Activated gamma-delta T cell (primary cell): Measurements from ENCODE around the gene ACY1.

Experiments
- DNase-seq: peaks from one replicate; lab custom pipeline; 2025; lab: John Stamatoyannopoulos, UW
- total RNA-seq, 2 donors: gene quantifications; one replicate each; lab custom pipeline; 2026; lab: John Stamatoyannopoulos, UW

The ACY1 gene
- total RNA-seq = 0.35 to 0.61 reads per million in 2 donors

- peak; percentile 68 for DNase-seq
Measured at GRCh38 chr3:51982838-51983577, at the start of gene ACY1. ACY1 (plus strand) TSS chr3:51983535; CDS start chr3:51984065, 530 bp downstream.

GRCh38 chr3:51934139-51934850, 49.0 kb upstream of the ACY1 start:
- DNase-seq = no peak

DNA sequence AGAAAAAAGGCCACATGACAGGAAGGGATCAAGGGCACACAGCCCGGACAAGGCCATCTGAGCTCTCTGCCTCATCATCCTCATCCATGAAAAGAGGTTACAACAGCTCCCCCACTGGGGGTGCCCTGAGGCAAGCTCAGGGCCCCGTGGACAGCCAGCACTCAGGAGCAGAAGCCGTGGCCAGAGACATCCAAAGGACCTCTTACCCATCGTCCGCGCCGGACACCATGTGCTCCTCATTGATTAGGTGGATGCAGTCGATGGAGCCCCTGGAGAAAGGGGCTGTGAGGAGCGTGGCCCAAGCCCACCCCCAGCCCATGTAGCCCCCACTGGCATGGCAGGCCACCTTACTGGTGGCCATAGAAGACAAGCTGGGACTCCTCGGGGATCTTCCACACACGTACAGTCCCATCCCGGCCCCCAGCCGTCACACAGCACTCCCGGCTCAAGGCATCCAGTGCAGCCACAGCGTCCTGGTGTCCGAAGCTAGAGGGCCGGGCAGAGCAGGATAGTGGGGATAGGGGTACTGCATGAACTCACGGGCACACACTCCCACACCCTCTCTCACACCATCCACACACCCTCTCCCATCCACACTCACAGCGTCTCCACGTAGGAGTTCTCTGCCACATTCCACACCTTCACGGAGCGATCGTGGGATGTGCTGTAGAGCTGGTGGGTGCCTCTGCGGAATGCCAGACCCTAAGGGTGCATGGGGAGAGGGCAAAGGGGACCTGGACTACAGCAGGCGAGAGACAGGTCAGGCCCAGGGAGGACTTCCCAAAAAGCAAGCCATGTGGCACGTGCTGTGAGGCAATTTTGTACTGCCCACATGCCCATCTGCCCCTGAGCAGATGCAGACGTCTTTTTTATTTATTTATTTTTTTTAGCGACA, 48.1 kb upstream of the ACY1 start:
- no peak for DNase-seq

- no peak for DNase-seq
Measured at GRCh38 chr3:51935886-51936755, 47.2 kb upstream of the ACY1 start.

DNA sequence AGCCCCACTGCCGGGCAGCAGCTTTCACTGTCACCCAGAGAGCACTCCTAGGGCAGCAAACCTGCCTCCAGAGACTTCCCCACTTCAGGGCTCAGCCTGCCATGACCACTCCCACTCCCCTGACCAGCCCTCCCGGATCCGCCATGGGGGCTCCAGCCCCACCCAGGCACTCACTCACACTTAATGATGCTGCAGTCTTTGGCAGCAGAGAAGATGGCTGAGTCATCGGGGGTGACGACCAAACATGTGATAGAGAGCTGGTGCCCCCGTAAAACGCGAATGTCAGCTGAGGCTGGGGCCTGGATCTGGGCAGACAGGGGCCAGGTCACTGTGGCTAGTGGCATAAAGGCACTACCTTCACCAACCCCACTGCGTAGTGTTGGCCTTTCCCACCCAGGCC, 46.3 kb upstream of the ACY1 start:
- no peak for DNase-seq

- DNase-seq = no peak
Measured at GRCh38 chr3:51937611-51938450, 45.5 kb upstream of the ACY1 start.

DNA sequence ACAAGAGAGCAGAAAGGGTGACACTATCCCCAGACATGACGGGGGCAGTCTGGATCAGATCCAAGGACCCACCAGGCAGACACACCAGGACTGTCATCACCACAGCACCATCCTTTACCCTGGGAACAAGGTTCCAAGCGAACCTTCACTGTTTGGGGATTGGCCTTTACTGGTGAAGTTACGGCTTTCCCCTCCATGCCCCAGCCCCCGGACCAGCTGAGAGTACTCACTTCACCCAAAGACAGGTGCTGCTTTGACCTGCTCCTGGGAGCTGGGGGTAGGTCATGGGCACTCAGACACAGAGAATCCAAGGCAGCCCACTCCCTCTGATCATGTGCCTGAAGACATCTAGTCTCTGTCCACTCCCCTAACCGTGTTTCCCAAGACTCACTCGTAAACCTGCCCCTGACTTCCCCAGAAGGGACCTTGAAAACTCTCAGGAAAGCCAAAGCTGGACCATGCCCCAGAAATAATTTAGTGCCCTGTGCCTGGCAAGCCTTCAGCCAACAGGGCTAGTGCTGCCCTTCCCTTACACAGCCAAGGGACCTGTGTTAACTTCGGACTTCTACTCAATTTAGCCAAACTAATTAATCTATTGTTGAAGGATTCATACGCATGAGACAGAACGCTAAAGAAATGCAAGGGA, 44.4 kb upstream of the ACY1 start:
- no peak for DNase-seq

DNA sequence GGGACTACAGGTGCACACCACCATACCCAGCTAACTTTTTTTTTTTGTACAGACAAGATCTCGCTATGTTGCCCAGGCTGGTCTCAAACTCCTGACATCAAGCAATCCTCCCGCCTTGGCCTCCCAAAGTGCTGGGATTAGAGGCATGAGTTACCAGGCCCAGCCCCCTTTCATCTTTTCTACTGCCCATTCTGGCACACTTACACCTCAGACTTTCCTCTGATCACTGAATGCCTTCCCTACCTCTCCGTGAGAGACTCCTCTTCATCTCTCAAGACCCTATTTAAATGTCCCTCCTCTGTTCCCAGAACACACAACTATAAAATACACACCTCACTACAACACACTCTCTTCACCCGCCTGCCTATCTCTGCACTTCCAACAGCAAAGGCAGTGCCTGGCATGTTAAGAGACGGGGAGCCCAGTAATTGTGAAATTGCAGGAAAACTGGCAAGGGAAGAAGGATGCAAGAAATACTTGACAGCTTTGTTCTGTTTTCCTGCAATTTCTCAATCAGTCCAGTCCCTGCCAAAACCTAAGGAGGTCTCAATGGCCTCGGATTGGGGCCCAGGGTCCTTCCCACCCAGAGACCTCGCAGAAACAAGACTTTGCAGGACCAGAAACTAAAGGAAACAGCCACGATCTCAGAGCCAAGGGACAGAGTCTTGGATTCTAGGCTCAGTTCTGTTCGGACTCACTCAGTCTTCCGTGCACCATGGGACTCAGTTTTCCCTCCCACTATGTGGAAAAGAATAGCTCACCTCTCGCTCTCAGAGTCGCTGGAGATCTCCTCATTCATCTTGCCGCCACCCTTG, 42.5 kb upstream of the ACY1 start:
- no peak for DNase-seq

DNA sequence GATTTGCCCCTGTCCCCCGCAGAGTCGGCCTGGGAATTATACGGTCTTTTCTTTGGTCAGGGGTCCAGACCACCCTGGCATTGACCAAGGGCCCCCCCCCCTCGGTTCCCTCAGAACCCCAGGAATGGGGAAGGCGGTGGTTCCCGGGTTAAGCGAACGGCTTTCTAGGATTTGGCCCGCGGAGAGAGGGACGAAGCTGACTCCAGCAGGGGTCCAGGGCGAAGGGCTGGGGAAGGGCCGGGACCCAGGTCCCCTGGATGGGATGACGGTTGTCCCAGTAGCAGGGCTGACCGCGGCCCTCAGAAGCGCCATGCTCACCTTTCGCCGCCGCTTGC, 41.9 kb upstream of the ACY1 start:
- DNase-seq = no peak

- peak; percentile 100 for DNase-seq
Measured at GRCh38 chr3:51941798-51942602, 41.3 kb upstream of the ACY1 start, which contains the start of the genes PARP3 and RRP9. PARP3 (plus strand) TSS chr3:51942363; CDS start chr3:51943356, 993 bp downstream. RRP9 (minus strand) TSS chr3:51941904; CDS start chr3:51941867, 37 bp downstream.

DNA sequence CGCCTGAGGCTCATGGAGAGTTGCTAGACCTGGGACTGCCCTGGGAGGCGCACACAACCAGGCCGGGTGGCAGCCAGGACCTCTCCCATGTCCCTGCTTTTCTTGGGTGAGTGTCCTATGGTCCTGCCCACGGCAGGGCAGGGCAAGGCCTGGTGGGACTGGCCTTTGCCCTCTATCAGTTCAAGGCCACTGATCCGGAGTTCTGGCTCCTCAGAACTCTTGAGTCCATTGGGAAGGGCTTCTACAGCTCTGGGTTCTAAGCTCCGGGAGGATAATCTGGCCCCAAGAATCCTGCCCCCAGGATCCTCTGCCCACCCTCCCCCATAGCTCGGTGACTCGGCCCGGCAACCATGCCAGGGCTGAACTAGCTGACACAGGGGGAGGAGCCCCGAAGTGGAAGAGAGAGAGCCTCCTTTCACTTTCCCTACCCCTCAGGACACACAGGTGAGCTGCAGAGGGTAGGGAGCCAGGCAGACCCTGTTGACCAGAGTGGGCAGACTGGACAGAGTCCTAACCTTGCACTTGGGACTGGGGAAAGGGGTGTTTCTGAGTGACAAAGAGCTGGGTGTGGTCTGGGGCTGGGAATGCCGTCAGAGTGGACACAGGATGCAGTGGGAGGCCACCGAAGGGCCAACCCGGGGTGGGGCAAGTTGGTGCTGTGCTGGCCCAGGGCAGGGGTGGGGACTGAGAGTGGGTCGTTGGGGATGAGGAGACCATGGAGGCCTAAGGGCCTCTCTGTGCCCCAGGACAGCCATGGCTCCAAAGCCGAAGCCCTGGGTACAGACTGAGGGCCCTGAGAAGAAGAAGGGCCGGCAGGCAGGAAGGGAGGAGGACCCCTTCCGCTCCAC, 40.5 kb upstream of the ACY1 start:
- DNase-seq = no peak

DNA sequence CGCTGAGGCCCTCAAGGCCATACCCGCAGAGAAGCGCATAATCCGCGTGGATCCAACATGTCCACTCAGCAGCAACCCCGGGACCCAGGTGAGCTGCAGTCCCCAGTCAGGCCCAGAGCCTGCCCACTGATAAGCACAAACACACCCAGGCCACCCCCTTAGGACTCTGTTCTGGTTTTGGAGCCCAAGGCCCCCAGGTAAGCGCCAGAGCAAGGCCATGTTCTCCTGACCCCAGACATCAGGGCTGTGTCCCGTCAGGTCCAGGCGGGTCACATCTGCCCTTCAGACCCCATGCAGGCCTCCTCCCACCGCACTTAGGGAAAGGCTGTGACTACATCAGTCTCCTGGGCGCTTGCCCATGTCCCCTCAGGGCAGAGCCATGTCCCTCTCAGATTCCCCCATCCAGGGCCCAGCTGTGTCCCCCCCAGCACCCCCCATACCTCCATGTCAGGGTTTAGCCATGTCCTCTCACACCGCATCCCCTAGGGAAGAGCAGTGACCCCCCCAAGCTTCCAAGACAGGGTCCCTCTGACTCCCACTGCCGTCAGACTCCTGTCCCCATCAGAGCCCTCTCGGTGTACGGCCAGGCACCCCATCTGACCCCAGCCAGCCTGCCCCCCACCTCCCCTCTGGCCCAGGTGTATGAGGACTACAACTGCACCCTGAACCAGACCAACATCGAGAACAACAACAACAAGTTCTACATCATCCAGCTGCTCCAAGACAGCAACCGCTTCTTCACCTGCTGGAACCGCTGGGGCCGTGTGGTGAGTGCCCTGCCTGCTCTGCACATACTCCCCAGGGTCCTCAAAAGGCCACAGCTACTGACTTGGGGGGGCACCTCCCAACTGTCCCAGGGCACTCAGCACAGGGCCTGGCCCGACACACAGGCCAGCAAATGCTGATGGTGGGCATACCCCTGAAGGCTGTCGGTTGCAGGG, 39.6 kb upstream of the ACY1 start:
- no peak for DNase-seq

DNA sequence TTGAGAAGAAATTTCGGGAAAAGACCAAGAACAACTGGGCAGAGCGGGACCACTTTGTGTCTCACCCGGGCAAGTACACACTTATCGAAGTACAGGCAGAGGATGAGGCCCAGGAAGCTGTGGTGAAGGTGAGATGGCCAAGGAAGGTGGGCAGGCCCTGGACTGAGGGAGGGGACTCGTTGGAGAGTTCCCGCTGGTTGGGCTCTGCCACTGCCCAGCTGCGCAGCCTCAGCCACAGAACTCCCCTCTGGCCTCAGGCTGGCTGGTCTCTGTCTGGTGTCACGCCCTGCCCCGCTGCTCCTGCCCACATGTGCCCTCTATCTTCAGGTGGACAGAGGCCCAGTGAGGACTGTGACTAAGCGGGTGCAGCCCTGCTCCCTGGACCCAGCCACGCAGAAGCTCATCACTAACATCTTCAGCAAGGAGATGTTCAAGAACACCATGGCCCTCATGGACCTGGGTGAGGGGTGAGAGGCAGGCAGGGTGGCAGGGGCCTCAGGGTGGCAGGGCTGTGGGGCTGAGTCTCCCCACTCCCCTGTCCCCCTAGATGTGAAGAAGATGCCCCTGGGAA, 38.8 kb upstream of the ACY1 start:
- DNase-seq = no peak

DNA sequence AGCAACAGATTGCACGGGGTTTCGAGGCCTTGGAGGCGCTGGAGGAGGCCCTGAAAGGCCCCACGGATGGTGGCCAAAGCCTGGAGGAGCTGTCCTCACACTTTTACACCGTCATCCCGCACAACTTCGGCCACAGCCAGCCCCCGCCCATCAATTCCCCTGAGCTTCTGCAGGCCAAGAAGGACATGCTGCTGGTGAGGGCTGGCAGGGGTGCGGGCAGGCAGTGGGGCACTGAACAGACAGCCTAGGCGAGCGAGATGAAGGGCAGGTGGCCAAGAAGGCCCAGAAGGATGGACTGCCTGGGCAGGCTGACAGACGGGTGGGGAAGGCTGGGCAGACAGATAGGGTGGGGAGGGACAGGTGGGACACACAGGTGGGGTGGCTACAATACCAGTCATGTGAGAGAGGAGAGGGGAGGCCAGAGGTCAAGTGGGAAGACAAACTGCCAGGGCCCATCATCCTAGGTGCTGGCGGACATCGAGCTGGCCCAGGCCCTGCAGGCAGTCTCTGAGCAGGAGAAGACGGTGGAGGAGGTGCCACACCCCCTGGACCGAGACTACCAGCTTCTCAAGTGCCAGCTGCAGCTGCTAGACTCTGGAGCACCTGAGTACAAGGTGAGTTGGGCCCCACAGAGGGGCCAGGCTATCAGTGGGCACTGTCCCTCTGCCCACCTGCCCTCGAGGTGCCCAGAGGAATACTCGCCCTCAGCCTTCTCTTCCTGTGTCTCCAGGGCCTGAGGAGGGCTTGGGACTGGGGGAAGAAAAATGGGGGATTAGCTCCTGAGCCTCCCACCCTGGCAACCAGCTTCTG, 38.1 kb upstream of the ACY1 start:
- no peak for DNase-seq
